Body of pancreas (tissue), 4 donors: Measurements from ENCODE around the gene ASAP2.

ENCODE experiments used
- POLR2A ChIP-seq, 3 donors: fragments of 450-650 bp; IDR thresholded peaks; one replicate each; pipeline ENCODE4 v1.6.1; 2016; ENCODE audit warnings: antibody characterized with exemption in 3 of 3, mild to moderate bottlenecking in 2 of 3
- TF ChIP-seq, protein P1 (sequence below), 7 experiments: fragments of 450-650 bp in 4 of 7; fragments of 200-600 bp in 3 of 7; sonication (generic) in 3 of 7; IDR thresholded peaks; one replicate each; pipeline ENCODE4 v1.5.1; 2016 to 2019; ENCODE audit warnings: antibody characterized with exemption in 7 of 7

DNA sequence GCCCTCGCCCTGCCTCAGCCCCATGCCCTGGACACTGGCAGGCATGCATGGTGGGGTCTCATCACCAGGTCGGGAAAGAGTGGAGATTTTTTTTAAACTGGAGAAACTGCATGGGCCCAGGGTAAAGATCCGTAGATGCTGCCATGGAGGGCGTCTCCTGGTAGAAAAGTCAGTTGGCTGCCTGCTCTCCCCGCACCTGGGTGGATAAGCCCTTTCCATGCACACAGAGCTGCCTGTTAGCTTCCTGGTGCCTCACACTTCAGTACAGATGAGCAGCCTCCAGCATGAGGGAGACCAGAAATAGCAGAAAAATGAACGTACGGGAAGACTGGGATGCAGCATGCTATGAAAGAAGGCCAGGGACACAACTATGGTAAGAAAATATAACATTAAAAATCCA, 92.0 kb downstream of the ASAP2 start:
- TF ChIP-seq, protein P1, sequence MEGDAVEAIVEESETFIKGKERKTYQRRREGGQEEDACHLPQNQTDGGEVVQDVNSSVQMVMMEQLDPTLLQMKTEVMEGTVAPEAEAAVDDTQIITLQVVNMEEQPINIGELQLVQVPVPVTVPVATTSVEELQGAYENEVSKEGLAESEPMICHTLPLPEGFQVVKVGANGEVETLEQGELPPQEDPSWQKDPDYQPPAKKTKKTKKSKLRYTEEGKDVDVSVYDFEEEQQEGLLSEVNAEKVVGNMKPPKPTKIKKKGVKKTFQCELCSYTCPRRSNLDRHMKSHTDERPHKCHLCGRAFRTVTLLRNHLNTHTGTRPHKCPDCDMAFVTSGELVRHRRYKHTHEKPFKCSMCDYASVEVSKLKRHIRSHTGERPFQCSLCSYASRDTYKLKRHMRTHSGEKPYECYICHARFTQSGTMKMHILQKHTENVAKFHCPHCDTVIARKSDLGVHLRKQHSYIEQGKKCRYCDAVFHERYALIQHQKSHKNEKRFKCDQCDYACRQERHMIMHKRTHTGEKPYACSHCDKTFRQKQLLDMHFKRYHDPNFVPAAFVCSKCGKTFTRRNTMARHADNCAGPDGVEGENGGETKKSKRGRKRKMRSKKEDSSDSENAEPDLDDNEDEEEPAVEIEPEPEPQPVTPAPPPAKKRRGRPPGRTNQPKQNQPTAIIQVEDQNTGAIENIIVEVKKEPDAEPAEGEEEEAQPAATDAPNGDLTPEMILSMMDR (IDR thresholded peaks at IDR 0.05): no peak
- TF ChIP-seq POLR2A (IDR thresholded peaks at IDR 0.05): no peak
